G401 (cell line): ENCODE measurements around the gene TRIM25. TPM values are rescaled to one million over a fixed set of nuclear protein-coding genes. Genes with fewer than 3 reads are reported as not detected.
"Not testable (repeated sequence)": the region's sequence is repeated elsewhere in the genome, so short reads cannot be mapped to it uniquely, and the experiment has no call there.

Source experiments
- DNase-seq: peaks from one replicate; pipeline ENCODE4 v3.0.0-alpha.2; 2015; ENCODE audit warnings: low spot score
- in situ Hi-C: cut with HindIII; loops from 2 replicates; pipeline ENCODE4 v1.10.0; 2016; ENCODE audit warnings: low sequenced_read_pairs, mixed read lengths
- total RNA-seq: library from RNA; depleted of rRNA; stranded (reverse); fragments of >200 nt; shearing (Covaris generic); gene quantifications from 2 replicates; pipeline ENCODE4 v1.2.3, GENCODE V29; 2014; rRNA removed

The TRIM25 gene
- 5.6 and 10.5 TPM in 2 replicates for total RNA-seq

- peak; percentile 87 for DNase-seq
- in situ Hi-C loops: no loop called here
Observed at GRCh38 chr17:56913867-56914580, at the start of gene TRIM25. TSS of gene TRIM25 (minus strand) at chr17:56914049. CDS start at chr17:56913988, 61 bp downstream.

- in situ Hi-C loops: no loop called here
- peak; percentile 91 for DNase-seq
Observed at GRCh38 chr17:56960596-56961538, 47.0 kb upstream of the TRIM25 start, which contains the start of gene COIL. TSS of gene COIL (minus strand) at chr17:56961050. CDS start at chr17:56961019, 31 bp downstream.

GRCh38 chr17:56956992-56957391 lies 43.1 kb upstream of the TRIM25 start:
- DNase-seq: no peak
- in situ Hi-C loops: no loop called here

GRCh38 chr17:56949595-56949994 lies 35.7 kb upstream of the TRIM25 start:
- no peak for DNase-seq
- in situ Hi-C loops: no loop called here

- DNase-seq: no peak
- in situ Hi-C loops: no loop called here
Observed at GRCh38 chr17:56948491-56948890, 34.6 kb upstream of the TRIM25 start.

GRCh38 chr17:56947741-56948140 lies 33.9 kb upstream of the TRIM25 start:
- in situ Hi-C loops: no loop called here
- DNase-seq: no peak

GRCh38 chr17:56945938-56946505 lies 32.2 kb upstream of the TRIM25 start:
- in situ Hi-C loops: no loop called here

GRCh38 chr17:56943505-56944125 lies 29.8 kb upstream of the TRIM25 start:
- in situ Hi-C loops: no loop called here
- DNase-seq: no peak

More at GRCh38 chr17:56945938-56946505, 32.2 kb upstream of the TRIM25 start:
- no peak for DNase-seq

- in situ Hi-C loops: no loop called here
- peak; percentile 55 for DNase-seq
Observed at GRCh38 chr17:56939869-56940484, 26.1 kb upstream of the TRIM25 start.

- in situ Hi-C loops, DNase-seq: not testable (repeated sequence)
Observed at GRCh38 chr17:56938206-56938605, 24.4 kb upstream of the TRIM25 start.

- in situ Hi-C loops: no loop called here
- DNase-seq: no peak
Observed at GRCh38 chr17:56937687-56938086, 23.8 kb upstream of the TRIM25 start.

GRCh38 chr17:56936697-56937322 lies 23.0 kb upstream of the TRIM25 start:
- no peak for DNase-seq
- in situ Hi-C loops: no loop called here

GRCh38 chr17:56935461-56935860 lies 21.6 kb upstream of the TRIM25 start:
- in situ Hi-C loops: no loop called here
- DNase-seq: no peak

- in situ Hi-C loops: no loop called here
- no peak for DNase-seq
Observed at GRCh38 chr17:56934280-56934679, 20.4 kb upstream of the TRIM25 start.

- no peak for DNase-seq
- in situ Hi-C loops: no loop called here
Observed at GRCh38 chr17:56933868-56934267, 20.0 kb upstream of the TRIM25 start.

GRCh38 chr17:56933151-56933745 lies 19.4 kb upstream of the TRIM25 start:
- no peak for DNase-seq
- in situ Hi-C loops: no loop called here

GRCh38 chr17:56930739-56931337 lies 17.0 kb upstream of the TRIM25 start:
- in situ Hi-C loops: no loop called here
- no peak for DNase-seq
